HepG2 (cell line): Measurements from ENCODE around the gene ZNF559. TPM values are rescaled to one million over a fixed set of nuclear protein-coding genes. Genes with fewer than 3 reads are reported as not detected.
A peak's percentile ranks its signal among the peaks of the same experiment; 100 is the strongest.

ENCODE experiments used
- ATAC-seq: fragments of 200-7000 bp; cut with Tn5 transposase; 3 replicates; pipeline ENCODE4 v1.9.1; 2020; ENCODE audit warnings: mild to moderate bottlenecking, moderate library complexity
- BruUV-seq: library from RNA; stranded (reverse); fragments of 400-500 nt; replicated peaks from 2 replicates; lab custom pipeline; 2021; lab: Mats Ljungman, UMichigan
- CTCF ChIA-PET: fragments of 300-600 bp; formaldehyde crosslinking; extraction: SDS; loops from one replicate; lab custom pipeline; 2021; ENCODE audit warnings: low total read pairs, inconsistent platforms, low intra/inter-chr PET ratio; lab: Yijun Ruan, JAX
- POLR2A ChIA-PET: fragments of 350-600 bp; sonication (Branson Sonifier 250); formaldehyde crosslinking; loops from one replicate; lab custom pipeline; 2020; ENCODE audit warnings: antibody characterized with exemption, inconsistent platforms; lab: Yijun Ruan, JAX
- DNase-seq: peaks from one replicate; pipeline ENCODE4 v3.0.0-alpha.2; 2015; ENCODE audit warnings: low spot score
- FAIRE-seq: peaks from 3 replicates; lab custom pipeline; 2011; peaks lifted over from hg19 to GRCh38; lab: Jason Lieb, UNC
- H2AFZ ChIP-seq: one replicate; pipeline ENCODE4 v1.6.1; 2011; ENCODE audit warnings: low read length, inconsistent platforms
- H3K27ac ChIP-seq: fragments of 300-600 bp; 3 replicates; pipeline ENCODE4 v1.8.0; 2011; ENCODE audit warnings: mixed run types, mild to moderate bottlenecking, mixed read lengths, low read length, inconsistent platforms; ENCODE audit not compliant: insufficient read depth; ENCODE audit errors: extremely low read length
- H3K27me3 ChIP-seq, 2 experiments: fragments of 200-600 bp in 1 of 2; 2 replicates in 1 of 2; 3 replicates in 1 of 2; pipeline versions ENCODE4 v1.6.0 to v1.8.0; 2011; ENCODE audit warnings: low read length in 2 of 2, mild to moderate bottlenecking in 2 of 2, moderate library complexity in 2 of 2, inconsistent platforms in 1 of 2; ENCODE audit not compliant: insufficient read depth in 2 of 2, control insufficient read depth in 1 of 2
- H3K36me3 ChIP-seq, 2 experiments: fragments of 200-600 bp in 1 of 2; replicated peaks in 1 of 2; 2 replicates in 1 of 2; 3 replicates in 1 of 2; pipeline versions ENCODE4 v1.5.1 to v1.8.0; 2011; ENCODE audit warnings: low read length in 2 of 2, inconsistent platforms in 1 of 2; ENCODE audit not compliant: insufficient read depth in 2 of 2, control insufficient read depth in 1 of 2
- H3K4me1 ChIP-seq: 2 replicates; pipeline ENCODE4 v1.5.1; 2012; ENCODE audit warnings: low read length, inconsistent platforms; ENCODE audit not compliant: insufficient read depth
- H3K4me2 ChIP-seq: 2 replicates; pipeline ENCODE4 v1.6.0; 2011; ENCODE audit warnings: low read depth, low read length, inconsistent platforms
- H3K4me3 ChIP-seq, 3 experiments: fragments of 200-600 bp in 1 of 3; sonication (generic), shearing (Covaris generic) in 1 of 3; replicated peaks in 1 of 3; 2 replicates each; pipeline ENCODE4 v1.5.1; 2011 to 2016; ENCODE audit warnings: low read length in 3 of 3, inconsistent platforms in 2 of 3, low read depth in 2 of 3, mild to moderate bottlenecking in 2 of 3, control low read depth in 1 of 3, mixed read lengths in 1 of 3; ENCODE audit not compliant: insufficient read depth in 1 of 3
- H3K79me2 ChIP-seq: one replicate; pipeline ENCODE4 v1.6.1; 2011; ENCODE audit warnings: low read length, inconsistent platforms; ENCODE audit not compliant: insufficient read depth
- H3K9ac ChIP-seq: 2 replicates; pipeline ENCODE4 v1.6.0; 2011; ENCODE audit warnings: mild to moderate bottlenecking, low read depth, low read length, inconsistent platforms; ENCODE audit not compliant: insufficient read depth
- H3K9me3 ChIP-seq: 2 replicates; pipeline ENCODE4 v1.5.1; 2012; ENCODE audit warnings: mild to moderate bottlenecking, low read length
- H4K20me1 ChIP-seq: 2 replicates; pipeline ENCODE4 v1.6.0; 2011; ENCODE audit warnings: inconsistent platforms, mild to moderate bottlenecking, low read length, moderate library complexity; ENCODE audit not compliant: insufficient read depth
- MAFF ChIP-seq: IDR thresholded peaks from 2 replicates; pipeline ENCODE4 v1.6.1; 2011; ENCODE audit warnings: low read depth, low read length, improper control_type of control experiment
- MAFK ChIP-seq, 2 experiments: IDR thresholded peaks in 1 of 2; conservative IDR thresholded peaks in 1 of 2; 2 replicates each; pipeline ENCODE4 v1.6.1; 2011; ENCODE audit warnings: improper control_type of control experiment in 2 of 2, low read length in 2 of 2
- ZNF276 ChIP-seq: sonication (generic); formaldehyde crosslinking; IDR thresholded peaks from 2 replicates; pipeline ENCODE4 v1.4.0; 2020; ENCODE audit warnings: mild to moderate bottlenecking, low read depth, missing genetic modification reagents
- WGBS: methylation state at CpG from one replicate; pipeline ENCODE4 v1.1.6; 2017; ENCODE audit warnings: low lambda C conversion rate; 5-methylcytosine and 5-hydroxymethylcytosine counted together
- in situ Hi-C: cut with HindIII; loops from 2 replicates; pipeline ENCODE4 v1.10.0; 2017; ENCODE audit warnings: low pct_unique_long_range_greater_than_20kb; ENCODE audit not compliant: extremely low pct_ligation_motif_present
- intact Hi-C: fragments of 100-400 bp; cut with micrococcal nuclease; formaldehyde crosslinking; loops from one replicate; pipeline ENCODE4 v1.10.0; 2022; ENCODE audit not compliant: unreplicated experiment
- polyA plus RNA-seq, 8 experiments: library from polyadenylated mRNA; depleted of rRNA in 3 of 8; stranded (reverse) in 7 of 8; unstranded in 1 of 8; fragments of >200 nt; fragmentation: Illumina TruSeq in 4 of 8; extraction: Trizol in 4 of 8; gene quantifications; 2 replicates each; pipeline versions ENCODE4 v1.2.1 to v1.2.3, GENCODE V29; 2011 to 2016; ENCODE audit warnings: low read depth in 4 of 8, missing spikeins in 1 of 8, mixed read lengths in 1 of 8; ENCODE audit not compliant: insufficient read depth in 1 of 8
- total RNA-seq, 5 experiments: library from RNA; depleted of rRNA; stranded (reverse); fragments of >200 nt; fragmentation: Illumina TruSeq; extraction: Trizol; gene quantifications; 2 replicates each; pipeline ENCODE4 v1.2.3, GENCODE V29; 2016; ENCODE audit warnings: low read depth in 1 of 5
- TF ChIP-seq, protein P1 (sequence below): sonication (generic); formaldehyde crosslinking; IDR thresholded peaks from one replicate; pipeline ENCODE4 v1.5.1; 2020; ENCODE audit warnings: mild to moderate bottlenecking, missing genetic modification reagents; ENCODE audit errors: not compliant biosample characterization

The ZNF559 gene
- total and polyA plus RNA-seq, 2 of the 13 experiments (the other 11 are each of a cell fraction or from before 2014, with no cell fraction given) = 6.3 to 9.8 TPM

GRCh38 chr19:9348253-9348652 is 24.3 kb downstream of the ZNF559 start:
- Histone ChIP-seq H3K27me3 (no peaks in the 10 kb centered on the region; a peak in 1 of 5 replicates), H3K27ac (no peak overlapping the region), H3K4me3 (no peak overlapping the region), H2AFZ (no peak overlapping the region), H3K4me1 (peaks cover 9% of the 10 kb centered on the region), H3K36me3 (no peaks in the 10 kb centered on the region), H3K9ac (no peak overlapping the region), H3K4me2 (no peak overlapping the region), H3K9me3 (peaks cover 77% of the 10 kb centered on the region), H3K79me2 (no peaks in the 10 kb centered on the region), H4K20me1 (no peaks in the 10 kb centered on the region)
- intact Hi-C loops = no loop called here
- ChIA-PET CTCF (no interaction called here), POLR2A (no interaction called here)
- in situ Hi-C loops = no loop called here
- peak in 1 of 2 experiments; percentile 73; a peak in 3 of 4 replicates for TF ChIP-seq MAFK (conservative IDR thresholded peaks at IDR 0.05 in 1 of 2, IDR thresholded peaks at IDR 0.05 in 1 of 2; ENCODE audit: low read length in 2 of 2)
- TF ChIP-seq, protein P1, sequence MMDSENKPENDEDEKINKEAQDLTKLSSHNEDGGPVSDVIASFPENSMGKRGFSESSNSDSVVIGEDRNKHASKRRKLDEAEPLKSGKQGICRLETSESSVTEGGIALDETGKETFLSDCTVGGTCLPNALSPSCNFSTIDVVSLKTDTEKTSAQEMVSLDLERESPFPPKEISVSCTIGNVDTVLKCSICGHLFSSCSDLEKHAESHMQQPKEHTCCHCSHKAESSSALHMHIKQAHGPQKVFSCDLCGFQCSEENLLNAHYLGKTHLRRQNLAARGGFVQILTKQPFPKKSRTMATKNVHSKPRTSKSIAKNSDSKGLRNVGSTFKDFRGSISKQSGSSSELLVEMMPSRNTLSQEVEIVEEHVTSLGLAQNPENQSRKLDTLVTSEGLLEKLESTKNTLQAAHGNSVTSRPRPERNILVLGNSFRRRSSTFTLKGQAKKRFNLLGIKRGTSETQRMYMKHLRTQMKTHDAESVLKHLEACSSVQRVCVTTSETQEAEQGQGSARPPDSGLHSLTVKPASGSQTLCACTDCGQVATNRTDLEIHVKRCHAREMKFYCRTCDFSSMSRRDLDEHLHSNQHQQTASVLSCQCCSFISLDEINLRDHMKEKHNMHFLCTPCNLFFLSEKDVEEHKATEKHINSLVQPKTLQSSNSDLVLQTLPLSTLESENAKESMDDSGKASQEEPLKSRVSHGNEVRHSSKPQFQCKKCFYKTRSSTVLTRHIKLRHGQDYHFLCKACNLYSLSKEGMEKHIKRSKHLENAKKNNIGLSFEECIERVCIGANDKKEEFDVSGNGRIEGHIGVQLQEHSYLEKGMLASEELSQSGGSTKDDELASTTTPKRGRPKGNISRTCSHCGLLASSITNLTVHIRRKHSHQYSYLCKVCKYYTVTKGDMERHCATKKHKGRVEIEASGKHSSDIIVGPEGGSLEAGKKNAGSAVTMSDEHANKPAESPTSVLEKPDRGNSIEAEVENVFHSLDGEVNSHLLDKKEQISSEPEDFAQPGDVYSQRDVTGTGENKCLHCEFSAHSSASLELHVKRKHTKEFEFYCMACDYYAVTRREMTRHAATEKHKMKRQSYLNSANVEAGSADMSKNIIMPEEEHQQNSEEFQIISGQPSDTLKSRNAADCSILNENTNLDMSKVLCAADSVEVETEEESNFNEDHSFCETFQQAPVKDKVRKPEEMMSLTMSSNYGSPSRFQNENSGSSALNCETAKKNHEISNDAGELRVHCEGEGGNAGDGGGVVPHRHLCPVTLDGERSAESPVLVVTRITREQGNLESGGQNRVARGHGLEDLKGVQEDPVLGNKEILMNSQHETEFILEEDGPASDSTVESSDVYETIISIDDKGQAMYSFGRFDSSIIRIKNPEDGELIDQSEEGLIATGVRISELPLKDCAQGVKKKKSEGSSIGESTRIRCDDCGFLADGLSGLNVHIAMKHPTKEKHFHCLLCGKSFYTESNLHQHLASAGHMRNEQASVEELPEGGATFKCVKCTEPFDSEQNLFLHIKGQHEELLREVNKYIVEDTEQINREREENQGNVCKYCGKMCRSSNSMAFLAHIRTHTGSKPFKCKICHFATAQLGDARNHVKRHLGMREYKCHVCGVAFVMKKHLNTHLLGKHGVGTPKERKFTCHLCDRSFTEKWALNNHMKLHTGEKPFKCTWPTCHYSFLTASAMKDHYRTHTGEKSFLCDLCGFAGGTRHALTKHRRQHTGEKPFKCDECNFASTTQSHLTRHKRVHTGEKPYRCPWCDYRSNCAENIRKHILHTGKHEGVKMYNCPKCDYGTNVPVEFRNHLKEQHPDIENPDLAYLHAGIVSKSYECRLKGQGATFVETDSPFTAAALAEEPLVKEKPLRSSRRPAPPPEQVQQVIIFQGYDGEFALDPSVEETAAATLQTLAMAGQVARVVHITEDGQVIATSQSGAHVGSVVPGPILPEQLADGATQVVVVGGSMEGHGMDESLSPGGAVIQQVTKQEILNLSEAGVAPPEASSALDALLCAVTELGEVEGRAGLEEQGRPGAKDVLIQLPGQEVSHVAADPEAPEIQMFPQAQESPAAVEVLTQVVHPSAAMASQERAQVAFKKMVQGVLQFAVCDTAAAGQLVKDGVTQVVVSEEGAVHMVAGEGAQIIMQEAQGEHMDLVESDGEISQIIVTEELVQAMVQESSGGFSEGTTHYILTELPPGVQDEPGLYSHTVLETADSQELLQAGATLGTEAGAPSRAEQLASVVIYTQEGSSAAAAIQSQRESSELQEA = no peak
- TF ChIP-seq MAFF = peak; percentile 56
- no peak for TF ChIP-seq ZNF276 (CRISPR knock-in tag)
- FAIRE-seq (no peak), DNase-seq (no peak), ATAC-seq (no peak)
- WGBS = 97% methylated on average over 3 of the region's 3 CpGs
- BruUV-seq = no TSS peak
